ENCODE results near the gene AP1S1. TPM values are rescaled to one million over a fixed set of nuclear protein-coding genes. Genes with fewer than 3 reads are reported as not detected.

The AP1S1 gene
- total and polyA plus RNA-seq, 2 experiments from 2014 or later: 31.1 to 85.8 TPM

DNA sequence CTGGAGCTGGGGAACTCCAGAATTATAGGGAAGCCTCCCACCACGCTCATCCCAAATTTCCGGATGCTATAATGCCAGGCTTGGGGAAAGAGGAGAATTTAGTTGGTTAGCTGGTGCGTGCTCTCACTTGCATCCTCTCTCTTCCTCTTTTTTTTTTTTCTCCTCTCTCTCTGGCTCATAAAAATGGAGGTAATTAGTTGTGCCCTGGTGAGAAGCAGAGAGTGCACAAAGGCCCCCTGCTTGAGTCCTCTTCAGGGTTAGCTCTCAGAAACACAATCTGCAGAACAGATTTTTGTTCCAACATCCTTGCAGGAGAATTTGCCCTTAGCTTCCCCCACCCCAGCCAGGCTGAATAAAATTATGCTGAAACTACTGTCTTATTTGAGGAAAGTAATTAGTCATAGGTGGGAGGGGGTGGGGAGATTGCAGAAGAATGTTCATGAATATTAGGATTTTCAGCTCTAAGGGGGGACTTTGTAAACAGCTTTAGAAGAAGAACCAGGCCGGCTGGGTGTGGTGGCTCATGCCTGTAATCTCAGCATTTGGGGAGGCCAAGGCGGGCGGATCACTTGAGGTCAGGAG lies 19.8 kb upstream of the AP1S1 start:
- WGBS (ENCODE audit: low lambda C conversion rate, missing lambda C conversion rate): 82% methylated on average over 6 of the region's 6 CpGs
- no peak overlapping the region for H3K4me2 ChIP-seq
- no peak overlapping the region for H3K4me3 ChIP-seq
- H3K27ac ChIP-seq: no peak overlapping the region
- H2AFZ ChIP-seq: no peak overlapping the region
- H3K36me3 ChIP-seq (replicated peaks; ENCODE audit: insufficient read depth, low read depth): no peaks in the 10 kb centered on the region
- no peaks in the 10 kb centered on the region for H3K9me3 ChIP-seq (ENCODE audit: low read depth)
- TF ChIP-seq EZH2phosphoT487 (IDR thresholded peaks at IDR 0.05; ENCODE audit: low read depth, severe bottlenecking, unreplicated experiment) (no peak), EZH2 (IDR thresholded peaks at IDR 0.05; ENCODE audit: borderline replicate concordance) (no peak)
- TF ChIP-seq, protein P1, sequence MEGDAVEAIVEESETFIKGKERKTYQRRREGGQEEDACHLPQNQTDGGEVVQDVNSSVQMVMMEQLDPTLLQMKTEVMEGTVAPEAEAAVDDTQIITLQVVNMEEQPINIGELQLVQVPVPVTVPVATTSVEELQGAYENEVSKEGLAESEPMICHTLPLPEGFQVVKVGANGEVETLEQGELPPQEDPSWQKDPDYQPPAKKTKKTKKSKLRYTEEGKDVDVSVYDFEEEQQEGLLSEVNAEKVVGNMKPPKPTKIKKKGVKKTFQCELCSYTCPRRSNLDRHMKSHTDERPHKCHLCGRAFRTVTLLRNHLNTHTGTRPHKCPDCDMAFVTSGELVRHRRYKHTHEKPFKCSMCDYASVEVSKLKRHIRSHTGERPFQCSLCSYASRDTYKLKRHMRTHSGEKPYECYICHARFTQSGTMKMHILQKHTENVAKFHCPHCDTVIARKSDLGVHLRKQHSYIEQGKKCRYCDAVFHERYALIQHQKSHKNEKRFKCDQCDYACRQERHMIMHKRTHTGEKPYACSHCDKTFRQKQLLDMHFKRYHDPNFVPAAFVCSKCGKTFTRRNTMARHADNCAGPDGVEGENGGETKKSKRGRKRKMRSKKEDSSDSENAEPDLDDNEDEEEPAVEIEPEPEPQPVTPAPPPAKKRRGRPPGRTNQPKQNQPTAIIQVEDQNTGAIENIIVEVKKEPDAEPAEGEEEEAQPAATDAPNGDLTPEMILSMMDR (IDR thresholded peaks at IDR 0.05; ENCODE audit: poor library complexity): no peak
- no peaks in the 10 kb centered on the region for H3K79me2 ChIP-seq
- no peaks in the 10 kb centered on the region for H3K4me1 ChIP-seq (ENCODE audit: insufficient read depth)
- no peaks in the 10 kb centered on the region for H3K9me2 ChIP-seq (replicated peaks; ENCODE audit: insufficient read depth)
- H3K27me3 ChIP-seq: no peaks in the 10 kb centered on the region
- no peak for DNase-seq (ENCODE audit: low spot score)
- H4K20me1 ChIP-seq (ENCODE audit: insufficient read depth, poor library complexity, severe bottlenecking): no peaks in the 10 kb centered on the region

DNA sequence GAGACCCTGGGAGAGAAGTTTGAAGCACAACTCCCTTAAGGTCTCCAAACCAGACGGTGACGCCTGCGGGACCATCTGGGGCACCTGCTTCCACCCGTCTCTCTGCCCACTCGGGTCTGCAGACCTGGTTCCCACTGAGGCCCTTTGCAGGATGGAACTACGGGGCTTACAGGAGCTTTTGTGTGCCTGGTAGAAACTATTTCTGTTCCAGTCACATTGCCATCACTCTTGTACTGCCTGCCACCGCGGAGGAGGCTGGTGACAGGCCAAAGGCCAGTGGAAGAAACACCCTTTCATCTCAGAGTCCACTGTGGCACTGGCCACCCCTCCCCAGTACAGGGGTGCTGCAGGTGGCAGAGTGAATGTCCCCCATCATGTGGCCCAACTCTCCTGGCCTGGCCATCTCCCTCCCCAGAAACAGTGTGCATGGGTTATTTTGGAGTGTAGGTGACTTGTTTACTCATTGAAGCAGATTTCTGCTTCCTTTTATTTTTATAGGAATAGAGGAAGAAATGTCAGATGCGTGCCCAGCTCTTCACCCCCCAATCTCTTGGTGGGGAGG lies 16.5 kb upstream of the AP1S1 start:
- peak overlapping the region; percentile 80 for H3K27ac ChIP-seq
- no peak for DNase-seq (ENCODE audit: low spot score)
- no peaks in the 10 kb centered on the region for H3K79me2 ChIP-seq
- H3K9me3 ChIP-seq (ENCODE audit: low read depth): no peaks in the 10 kb centered on the region
- H2AFZ ChIP-seq: no peak overlapping the region
- WGBS (ENCODE audit: low lambda C conversion rate, missing lambda C conversion rate): 82% methylated on average over 9 of the region's 9 CpGs
- H3K27me3 ChIP-seq: no peaks in the 10 kb centered on the region
- H3K9me2 ChIP-seq (replicated peaks; ENCODE audit: insufficient read depth): no peaks in the 10 kb centered on the region
- H4K20me1 ChIP-seq (ENCODE audit: insufficient read depth, poor library complexity, severe bottlenecking): no peaks in the 10 kb centered on the region
- H3K4me3 ChIP-seq: no peak overlapping the region
- TF ChIP-seq EZH2 (IDR thresholded peaks at IDR 0.05; ENCODE audit: borderline replicate concordance): no peak
- TF ChIP-seq, protein P1 (IDR thresholded peaks at IDR 0.05; ENCODE audit: poor library complexity): no peak
- no peaks in the 10 kb centered on the region for H3K36me3 ChIP-seq (replicated peaks; ENCODE audit: insufficient read depth, low read depth)
- H3K4me2 ChIP-seq: peak overlapping the region; percentile 63
- no peaks in the 10 kb centered on the region for H3K4me1 ChIP-seq (ENCODE audit: insufficient read depth)

DNA sequence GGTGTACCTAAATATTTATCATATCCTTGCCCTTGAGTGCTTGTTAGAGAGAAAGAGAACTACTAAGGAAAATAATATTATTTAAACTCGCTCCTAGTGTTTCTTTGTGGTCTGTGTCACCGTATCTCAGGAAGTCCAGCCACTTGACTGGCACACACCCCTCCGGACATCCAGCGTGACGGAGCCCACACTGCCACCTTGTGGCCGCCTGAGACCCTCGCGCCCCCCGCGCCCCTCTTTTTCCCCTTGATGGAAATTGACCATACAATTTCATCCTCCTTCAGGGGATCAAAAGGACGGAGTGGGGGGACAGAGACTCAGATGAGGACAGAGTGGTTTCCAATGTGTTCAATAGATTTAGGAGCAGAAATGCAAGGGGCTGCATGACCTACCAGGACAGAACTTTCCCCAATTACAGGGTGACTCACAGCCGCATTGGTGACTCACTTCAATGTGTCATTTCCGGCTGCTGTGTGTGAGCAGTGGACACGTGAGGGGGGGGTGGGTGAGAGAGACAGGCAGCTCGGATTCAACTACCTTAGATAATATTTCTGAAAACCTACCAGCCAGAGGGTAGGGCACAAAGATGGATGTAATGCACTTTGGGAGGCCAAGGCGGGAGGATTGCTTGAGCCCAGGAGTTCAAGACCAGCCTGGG lies 15.9 kb upstream of the AP1S1 start:
- H3K4me1 ChIP-seq (ENCODE audit: insufficient read depth): no peaks in the 10 kb centered on the region
- no peak overlapping the region for H3K4me3 ChIP-seq
- no peak for TF ChIP-seq EZH2phosphoT487 (IDR thresholded peaks at IDR 0.05; ENCODE audit: low read depth, severe bottlenecking, unreplicated experiment)
- TF ChIP-seq, protein P1 (IDR thresholded peaks at IDR 0.05; ENCODE audit: poor library complexity): peak; percentile 96
- TF ChIP-seq EZH2 (IDR thresholded peaks at IDR 0.05; ENCODE audit: borderline replicate concordance): no peak
- no peaks in the 10 kb centered on the region for H4K20me1 ChIP-seq (ENCODE audit: insufficient read depth, poor library complexity, severe bottlenecking)
- peak overlapping the region; percentile 80 for H3K27ac ChIP-seq
- no peaks in the 10 kb centered on the region for H3K36me3 ChIP-seq (replicated peaks; ENCODE audit: insufficient read depth, low read depth)
- H3K79me2 ChIP-seq: no peaks in the 10 kb centered on the region
- H2AFZ ChIP-seq: no peak overlapping the region
- no peaks in the 10 kb centered on the region for H3K9me3 ChIP-seq (ENCODE audit: low read depth)
- peak overlapping the region; percentile 63 for H3K4me2 ChIP-seq
- WGBS (ENCODE audit: low lambda C conversion rate, missing lambda C conversion rate): 13% methylated on average over 10 of the region's 16 CpGs
- no peaks in the 10 kb centered on the region for H3K27me3 ChIP-seq
- no peaks in the 10 kb centered on the region for H3K9me2 ChIP-seq (replicated peaks; ENCODE audit: insufficient read depth)
- peak; percentile 93 for DNase-seq (ENCODE audit: low spot score)
